Esophagus muscularis mucosa (tissue), 4 donors: Measurements from ENCODE around the gene C2orf69.

Source experiments
- CTCF ChIP-seq, 3 experiments: fragments of 200-600 bp in 2 of 3; fragments of 450-650 bp in 1 of 3; sonication (generic) in 2 of 3; IDR thresholded peaks; one replicate each; pipeline ENCODE4 v1.5.1; 2017 to 2019; ENCODE audit warnings: antibody characterized with exemption in 3 of 3, mild to moderate bottlenecking in 2 of 3, moderate library complexity in 1 of 3
- EP300 ChIP-seq: sonication (generic); formaldehyde crosslinking; IDR thresholded peaks from one replicate; pipeline ENCODE4 v1.6.1; 2017; ENCODE audit warnings: antibody characterized with exemption
- POLR2A ChIP-seq: fragments of 450-650 bp; IDR thresholded peaks from one replicate; pipeline ENCODE4 v1.6.1; 2017; ENCODE audit warnings: antibody characterized with exemption, moderate library complexity, mild to moderate bottlenecking, low read depth
- POLR2AphosphoS5 ChIP-seq, 2 donors: sonication (generic); formaldehyde crosslinking; IDR thresholded peaks; one replicate each; pipeline ENCODE4 v1.6.1; 2017; ENCODE audit warnings: antibody characterized with exemption in 2 of 2

- TF ChIP-seq POLR2A (peak; percentile 73), POLR2AphosphoS5 (IDR thresholded peaks at IDR 0.05) (peak; percentile 81 to 91), CTCF (IDR thresholded peaks at IDR 0.05) (no peak), EP300 (no peak)
These were observed at the start of gene C2orf69 for GRCh38 chr2:199911052-199911876.
